ENCODE data around the gene HOXA10. TPM values are rescaled to one million over a fixed set of nuclear protein-coding genes. Genes with fewer than 3 reads are reported as not detected.
A peak's percentile ranks its signal among the peaks of the same experiment; 100 is the strongest.

HOXA10 gene
- total RNA-seq, 4 donors from 2014 or later: 15.7 to 28.4 (median 19.8) TPM

DNA sequence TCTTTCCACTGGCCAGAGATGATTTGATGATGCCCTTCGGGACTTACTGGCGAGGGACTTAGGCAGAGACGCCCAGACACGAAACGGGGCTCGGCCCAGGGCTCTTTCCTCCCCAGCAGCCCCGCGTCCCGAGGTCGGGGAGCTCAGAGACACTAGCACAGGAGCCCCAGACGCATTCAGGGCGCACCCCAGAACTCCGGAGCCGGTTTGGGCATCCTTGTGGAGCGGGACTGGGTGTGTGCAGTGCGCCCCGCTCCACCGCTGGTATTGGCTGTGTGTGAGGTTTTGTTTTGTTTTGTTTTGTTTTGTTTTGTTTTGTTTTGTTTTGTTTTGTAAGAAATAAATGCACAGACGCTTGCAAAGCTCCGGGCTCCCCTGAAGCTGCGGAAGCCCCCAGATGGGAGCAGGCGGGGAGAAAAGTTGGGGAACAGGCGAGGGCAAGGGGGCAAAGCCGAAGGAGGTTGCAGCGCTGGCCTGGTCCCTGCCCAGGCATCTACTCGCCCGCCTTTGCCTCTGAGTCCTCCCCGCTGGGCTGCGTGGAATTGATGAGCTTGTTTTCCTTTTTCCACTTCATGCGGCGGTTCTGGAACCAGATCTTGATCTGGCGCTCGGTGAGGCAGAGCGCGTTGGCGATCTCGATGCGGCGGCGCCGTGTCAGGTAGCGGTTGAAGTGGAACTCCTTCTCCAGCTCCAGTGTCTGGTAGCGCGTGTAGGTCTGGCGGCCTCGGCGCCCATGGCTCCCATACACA lies 28.8 kb downstream of the HOXA10 start:
- peak overlapping the region; percentile 42 to 96 (median 79) for H3K27ac ChIP-seq
- H3K27me3 ChIP-seq: no peaks in the 10 kb centered on the region
- peaks cover 0 to 36% (median 5%) of the 10 kb centered on the region in 4 donors for H3K4me1 ChIP-seq
- peak; percentile 13 to 63 (median 46) for DNase-seq
- TF ChIP-seq CTCF (IDR thresholded peaks at IDR 0.05): no peak
- no peak for TF ChIP-seq POLR2A (IDR thresholded peaks at IDR 0.05)
- H3K36me3 ChIP-seq: peaks cover 0 to 9% (median 0%) of the 10 kb centered on the region in 3 donors
- no peaks in the 10 kb centered on the region for H3K9me3 ChIP-seq
- peak overlapping the region in 2 of 4 donors; percentile 70 to 75 for H3K4me3 ChIP-seq

DNA sequence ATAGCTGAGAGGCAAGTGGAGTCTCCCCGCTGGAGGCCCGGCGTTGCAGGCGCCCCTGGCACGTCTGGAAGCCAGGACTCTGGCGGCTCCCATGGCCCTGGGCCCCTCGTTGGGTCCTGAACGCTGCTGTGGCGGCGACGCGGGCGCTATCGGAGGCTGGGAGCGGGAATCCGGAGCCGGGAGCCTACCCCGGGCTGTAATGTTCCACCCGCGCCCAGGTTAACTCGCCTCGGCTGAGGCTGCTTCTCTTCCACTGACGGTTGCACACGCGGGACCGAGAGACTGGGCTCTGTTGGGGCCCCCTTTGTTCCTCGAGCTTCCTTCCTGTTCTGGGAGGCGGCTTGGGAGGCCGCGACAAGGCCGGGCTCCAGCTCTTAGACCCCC lies 29.3 kb downstream of the HOXA10 start:
- H3K9me3 ChIP-seq: no peaks in the 10 kb centered on the region
- H3K4me1 ChIP-seq: peaks cover 0 to 36% (median 5%) of the 10 kb centered on the region in 4 donors
- TF ChIP-seq CTCF (IDR thresholded peaks at IDR 0.05) (no peak), POLR2A (IDR thresholded peaks at IDR 0.05) (no peak)
- no peaks in the 10 kb centered on the region for H3K27me3 ChIP-seq
- H3K36me3 ChIP-seq: peaks cover 0 to 9% (median 0%) of the 10 kb centered on the region in 3 donors
- peak overlapping the region; percentile 42 to 96 (median 79) for H3K27ac ChIP-seq
- DNase-seq: peak; percentile 10 to 61 (median 45)
- H3K4me3 ChIP-seq: peak overlapping the region in 2 of 4 donors; percentile 70 to 75

GRCh38 chr7:27143950-27144780 lies 30.0 kb downstream of the HOXA10 start:
- DNase-seq: peak in 2 of 3 donors; percentile 46 to 61
- H3K36me3 ChIP-seq: peaks cover 0 to 9% (median 0%) of the 10 kb centered on the region in 3 donors
- no peak for TF ChIP-seq CTCF (IDR thresholded peaks at IDR 0.05)
- TF ChIP-seq POLR2A (IDR thresholded peaks at IDR 0.05): peak; percentile 9 to 17
- H3K27ac ChIP-seq: peak overlapping the region; percentile 42 to 96 (median 79)
- H3K27me3 ChIP-seq: no peaks in the 10 kb centered on the region
- no peaks in the 10 kb centered on the region for H3K9me3 ChIP-seq
- H3K4me1 ChIP-seq: peaks cover 0 to 36% (median 5%) of the 10 kb centered on the region in 4 donors
- peak overlapping the region in 2 of 4 donors; percentile 70 to 75 for H3K4me3 ChIP-seq

DNA sequence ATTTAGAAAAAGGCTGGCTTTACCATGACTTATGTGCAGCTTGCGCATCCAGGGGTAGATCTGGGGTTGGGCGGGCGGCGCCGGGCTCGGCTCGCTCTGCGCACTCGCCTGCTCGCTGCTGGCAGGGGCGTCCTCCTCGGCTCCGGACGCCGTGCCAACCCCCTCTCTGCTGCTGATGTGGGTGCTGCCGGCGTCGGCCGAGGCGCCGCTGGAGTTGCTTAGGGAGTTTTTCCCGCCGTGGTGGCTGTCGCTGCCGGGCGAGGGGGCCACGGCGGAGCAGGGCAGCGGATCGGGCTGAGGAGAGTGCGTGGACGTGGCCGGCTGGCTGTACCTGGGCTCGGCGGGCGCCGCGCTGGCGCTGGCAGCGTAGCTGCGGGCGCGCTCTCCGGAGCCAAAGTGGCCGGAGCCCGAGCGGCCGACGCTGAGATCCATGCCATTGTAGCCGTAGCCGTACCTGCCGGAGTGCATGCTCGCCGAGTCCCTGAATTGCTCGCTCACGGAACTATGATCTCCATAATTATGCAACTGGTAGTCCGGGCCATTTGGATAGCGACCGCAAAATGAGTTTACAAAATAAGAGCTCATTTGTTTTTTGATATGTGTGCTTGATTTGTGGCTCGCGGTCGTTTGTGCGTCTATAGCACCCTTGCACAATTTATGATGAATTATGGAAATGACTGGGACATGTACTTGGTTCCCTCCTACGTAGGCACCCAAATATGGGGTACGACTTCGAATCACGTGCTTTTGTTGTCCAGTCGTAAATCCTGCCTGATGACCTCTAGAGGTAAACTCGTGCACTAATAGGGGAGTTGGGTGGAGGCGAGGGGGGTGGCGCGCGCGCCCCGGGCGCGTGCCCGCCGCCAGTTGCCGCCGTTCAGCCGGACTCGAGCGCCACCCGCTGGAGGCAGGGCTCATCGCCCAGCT lies 30.8 kb downstream of the HOXA10 start, which contains the start of gene HOXA5:
HOXA5 (minus strand) TSS at position 659 of the 927 bp plus-strand sequence; CDS start at position 585, 74 bp downstream.
- H3K4me1 ChIP-seq: peaks cover 0 to 36% (median 5%) of the 10 kb centered on the region in 4 donors
- H3K27me3 ChIP-seq: no peaks in the 10 kb centered on the region
- H3K4me3 ChIP-seq: peak within 1 kb of the TSS; percentile 40 to 75 (median 60)
- peaks cover 0 to 9% (median 0%) of the 10 kb centered on the region in 3 donors for H3K36me3 ChIP-seq
- DNase-seq: peak; percentile 27 to 88 (median 84)
- TF ChIP-seq CTCF (IDR thresholded peaks at IDR 0.05) (peak; percentile 11 to 91 (median 73)), POLR2A (IDR thresholded peaks at IDR 0.05) (peak; percentile 56 to 82)
- H3K27ac ChIP-seq: peak within 1 kb of the TSS; percentile 73 to 96 (median 84)
- H3K9me3 ChIP-seq: no peaks in the 10 kb centered on the region
